Liver (tissue), 9 donors: ENCODE measurements around the gene PRMT5. TPM values are rescaled to one million over a fixed set of nuclear protein-coding genes. Genes with fewer than 3 reads are reported as not detected.

Experiments
- DNase-seq: peaks from one replicate; pipeline ENCODE4 v3.0.0-alpha.2; 2017; ENCODE audit warnings: low spot score
- H3K27ac ChIP-seq, 2 donors: one replicate each; pipeline ENCODE4 v1.7.0; 2013; ENCODE audit warnings: inconsistent platforms in 2 of 2, low read length in 2 of 2, control low read depth in 1 of 2, low read depth in 1 of 2, mild to moderate bottlenecking in 1 of 2
- H3K27me3 ChIP-seq, 4 donors: one replicate each; pipeline versions ENCODE4 v1.6.1 to v1.7.0; 2013; ENCODE audit warnings: low read length in 3 of 4, inconsistent platforms in 1 of 4, mild to moderate bottlenecking in 1 of 4, moderate library complexity in 1 of 4; ENCODE audit not compliant: control insufficient read depth in 4 of 4, insufficient read depth in 4 of 4
- H3K36me3 ChIP-seq, 4 donors: one replicate each; pipeline versions ENCODE4 v1.6.1 to v1.7.0; 2013; ENCODE audit warnings: low read length in 3 of 4, mild to moderate bottlenecking in 3 of 4, low read depth in 1 of 4, moderate library complexity in 1 of 4; ENCODE audit not compliant: control insufficient read depth in 4 of 4, insufficient read depth in 3 of 4
- H3K4me1 ChIP-seq, 4 donors: one replicate each; pipeline versions ENCODE4 v1.6.1 to v1.7.0; 2013; ENCODE audit warnings: low read length in 3 of 4, mild to moderate bottlenecking in 3 of 4, moderate library complexity in 1 of 4; ENCODE audit not compliant: control insufficient read depth in 4 of 4, insufficient read depth in 4 of 4
- H3K4me3 ChIP-seq, 3 donors: one replicate each; pipeline versions ENCODE4 v1.6.1 to v1.7.0; 2013; ENCODE audit warnings: low read length in 3 of 3, control low read depth in 1 of 3, low read depth in 1 of 3, mild to moderate bottlenecking in 1 of 3
- H3K9ac ChIP-seq, 2 donors: one replicate each; pipeline ENCODE4 v1.7.0; 2013; ENCODE audit warnings: low read length in 2 of 2, mild to moderate bottlenecking in 2 of 2, moderate library complexity in 2 of 2, control low read depth in 1 of 2, low read depth in 1 of 2
- H3K9me3 ChIP-seq, 4 donors: one replicate each; pipeline versions ENCODE4 v1.6.1 to v1.7.0; 2013; ENCODE audit warnings: low read length in 3 of 4; ENCODE audit not compliant: control insufficient read depth in 4 of 4
- ATF3 ChIP-seq: IDR thresholded peaks from 2 replicates; pipeline ENCODE4 v1.6.1; 2016; ENCODE audit warnings: antibody characterized with exemption
- EGR1 ChIP-seq, 2 donors: IDR thresholded peaks; 2 replicates each; pipeline ENCODE4 v1.6.1; 2016 to 2018; ENCODE audit warnings: antibody characterized with exemption in 2 of 2, low read depth in 2 of 2
- FOXA1 ChIP-seq: IDR thresholded peaks from 2 replicates; pipeline ENCODE4 v1.6.1; 2016; ENCODE audit warnings: antibody characterized with exemption
- FOXA2 ChIP-seq: IDR thresholded peaks from 2 replicates; pipeline ENCODE4 v1.6.1; 2016; ENCODE audit warnings: antibody characterized with exemption
- GABPA ChIP-seq, 2 donors: IDR thresholded peaks in 1 of 2; conservative IDR thresholded peaks in 1 of 2; 2 replicates each; pipeline ENCODE4 v1.6.1; 2016; ENCODE audit warnings: antibody characterized with exemption in 2 of 2, mild to moderate bottlenecking in 1 of 2, moderate library complexity in 1 of 2
- HNF4A ChIP-seq, 2 donors: conservative IDR thresholded peaks; 2 replicates each; pipeline ENCODE4 v1.6.1; 2016; ENCODE audit warnings: antibody characterized with exemption in 2 of 2, mild to moderate bottlenecking in 2 of 2
- HNF4G ChIP-seq: IDR thresholded peaks from 2 replicates; pipeline ENCODE4 v1.6.1; 2016; ENCODE audit warnings: antibody characterized with exemption
- JUND ChIP-seq, 2 donors: IDR thresholded peaks; 2 replicates each; pipeline ENCODE4 v1.6.1; 2016; ENCODE audit warnings: antibody characterized with exemption in 2 of 2
- NR2F2 ChIP-seq: IDR thresholded peaks from 2 replicates; pipeline ENCODE4 v1.6.1; 2016; ENCODE audit warnings: antibody characterized with exemption
- RAD21 ChIP-seq, 2 donors: IDR thresholded peaks; 2 replicates each; pipeline ENCODE4 v1.6.1; 2016; ENCODE audit warnings: antibody characterized with exemption in 2 of 2, mild to moderate bottlenecking in 2 of 2
- REST ChIP-seq: IDR thresholded peaks from 2 replicates; pipeline ENCODE4 v1.6.1; 2016; ENCODE audit warnings: antibody characterized with exemption, mild to moderate bottlenecking
- RXRA ChIP-seq, 2 donors: IDR thresholded peaks; 2 replicates each; pipeline ENCODE4 v1.6.1; 2017 to 2018; ENCODE audit warnings: antibody characterized with exemption in 2 of 2, mild to moderate bottlenecking in 1 of 2
- SP1 ChIP-seq: IDR thresholded peaks from 2 replicates; pipeline ENCODE4 v1.6.1; 2018; ENCODE audit warnings: antibody characterized with exemption, mild to moderate bottlenecking
- TAF1 ChIP-seq: conservative IDR thresholded peaks from 2 replicates; pipeline ENCODE4 v1.6.1; 2016; ENCODE audit warnings: antibody characterized with exemption, mild to moderate bottlenecking
- YY1 ChIP-seq: IDR thresholded peaks from 2 replicates; pipeline ENCODE4 v1.6.1; 2016; ENCODE audit warnings: antibody characterized with exemption, mild to moderate bottlenecking
- WGBS: extraction: QIAGEN DNeasy Blood & Tissue Kit; methylation state at CpG from one replicate; pipeline ENCODE4 v1.1.7; 2013; 5-methylcytosine and 5-hydroxymethylcytosine counted together
- polyA plus RNA-seq, 2 donors: library from polyadenylated mRNA; stranded (reverse) in 1 of 2; unstranded in 1 of 2; fragments of 200-250 nt in 1 of 2; fragments of >200 nt in 1 of 2; fragmentation: Nextera tagmentation in 1 of 2; extraction: Ambion mirVana in 1 of 2; gene quantifications; one replicate each; pipeline versions ENCODE4 v1.2.1 to v1.2.3, GENCODE V29; 2013 to 2015
- total RNA-seq, 2 donors: library from RNA; depleted of rRNA; stranded (reverse); fragments of >200 nt; gene quantifications; one replicate each; pipeline ENCODE4 v1.2.3, GENCODE V29; 2014
- TF ChIP-seq, protein P1 (sequence below): IDR thresholded peaks from 2 replicates; pipeline ENCODE4 v1.6.1; 2016; ENCODE audit warnings: antibody characterized with exemption
- TF ChIP-seq, protein P2 (sequence below): IDR thresholded peaks from 2 replicates; pipeline ENCODE4 v1.6.1; 2016; ENCODE audit warnings: antibody characterized with exemption
- TF ChIP-seq, protein P3 (sequence below): fragments of 150-350 bp; IDR thresholded peaks from 2 replicates; pipeline ENCODE4 v1.5.1; 2017; ENCODE audit warnings: improper control_type of control experiment, low read depth, low read length; ENCODE audit not compliant: missing input control
- donor health status: healthy.
- donor health status: healthy.
- donor health status: healthy.
- donor health status: healthy.
- donor health status: healthy.

Gene PRMT5
- 10 to 100 TPM; 26.2 to 27.5 TPM for total RNA-seq
- 10 to 100 TPM; 14.1 to 28.2 TPM for polyA plus RNA-seq

DNA sequence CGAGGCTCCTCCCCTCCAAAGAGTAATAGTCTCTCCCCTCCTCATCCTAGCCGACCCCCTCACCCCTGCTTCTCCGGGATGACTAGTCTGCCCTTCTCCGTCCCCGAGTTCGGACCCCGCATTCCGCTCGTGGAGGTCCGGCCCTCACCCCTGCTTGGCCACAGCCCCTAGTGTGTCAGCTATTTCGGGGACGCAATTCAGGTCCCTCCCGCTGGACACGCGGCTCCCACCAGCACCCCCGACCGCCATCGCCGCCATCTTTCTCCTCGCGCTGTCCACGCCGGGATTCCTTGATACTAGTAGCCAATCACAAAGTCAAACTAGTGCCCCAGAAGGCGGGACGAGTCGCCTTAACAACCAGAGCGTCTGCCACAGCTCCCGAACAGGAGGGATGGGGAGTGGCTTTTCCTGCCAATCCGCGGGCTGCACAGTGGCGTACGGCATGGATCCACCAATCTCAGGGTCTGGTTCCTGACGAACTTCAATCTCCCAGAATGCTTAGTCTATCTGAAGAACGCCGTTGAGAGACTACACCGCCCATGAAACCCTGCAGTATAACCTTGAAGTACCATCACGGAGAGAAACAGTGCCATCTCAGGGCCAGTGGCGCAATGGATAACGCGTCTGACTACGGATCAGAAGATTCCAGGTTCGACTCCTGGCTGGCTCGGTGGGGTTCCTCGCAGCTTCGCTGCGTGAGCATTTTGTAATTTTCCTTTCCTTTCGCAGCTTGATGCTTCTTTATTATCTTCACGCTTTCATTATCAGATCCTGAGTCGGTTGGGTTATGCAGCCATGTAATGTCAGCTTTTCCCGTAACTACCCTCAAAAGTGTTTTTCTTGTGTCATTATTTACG is at the start of gene PRMT5:
TSS of gene PRMT5 (minus strand) at position 273 of the 857 bp plus-strand sequence. CDS start at position 258, 15 bp downstream.
- WGBS = under 1% methylated on average over 51 of the region's 51 CpGs
- Histone ChIP-seq H3K27me3 (no peaks in the 10 kb centered on the region), H3K36me3 (peaks cover 0 to 17% (median 12%) of the 10 kb centered on the region in 4 donors), H3K4me3 (peak within 1 kb of the TSS; percentile 66 to 98 (median 78)), H3K27ac (peak within 1 kb of the TSS; percentile 88 to 89), H3K9ac (peak within 1 kb of the TSS; percentile 87 to 88), H3K4me1 (peaks cover 0 to 22% (median 13%) of the 10 kb centered on the region in 4 donors), H3K9me3 (no peaks in the 10 kb centered on the region)
- TF ChIP-seq, protein P1, sequence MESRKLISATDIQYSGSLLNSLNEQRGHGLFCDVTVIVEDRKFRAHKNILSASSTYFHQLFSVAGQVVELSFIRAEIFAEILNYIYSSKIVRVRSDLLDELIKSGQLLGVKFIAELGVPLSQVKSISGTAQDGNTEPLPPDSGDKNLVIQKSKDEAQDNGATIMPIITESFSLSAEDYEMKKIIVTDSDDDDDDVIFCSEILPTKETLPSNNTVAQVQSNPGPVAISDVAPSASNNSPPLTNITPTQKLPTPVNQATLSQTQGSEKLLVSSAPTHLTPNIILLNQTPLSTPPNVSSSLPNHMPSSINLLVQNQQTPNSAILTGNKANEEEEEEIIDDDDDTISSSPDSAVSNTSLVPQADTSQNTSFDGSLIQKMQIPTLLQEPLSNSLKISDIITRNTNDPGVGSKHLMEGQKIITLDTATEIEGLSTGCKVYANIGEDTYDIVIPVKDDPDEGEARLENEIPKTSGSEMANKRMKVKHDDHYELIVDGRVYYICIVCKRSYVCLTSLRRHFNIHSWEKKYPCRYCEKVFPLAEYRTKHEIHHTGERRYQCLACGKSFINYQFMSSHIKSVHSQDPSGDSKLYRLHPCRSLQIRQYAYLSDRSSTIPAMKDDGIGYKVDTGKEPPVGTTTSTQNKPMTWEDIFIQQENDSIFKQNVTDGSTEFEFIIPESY = peak; percentile 68
- peak; percentile 10 for TF ChIP-seq NR2F2
- peak; percentile 100 for TF ChIP-seq ATF3
- peak; percentile 38 to 44 for TF ChIP-seq HNF4A (conservative IDR thresholded peaks at IDR 0.05)
- peak in 1 of 2 donors; percentile 61 for TF ChIP-seq GABPA (IDR thresholded peaks at IDR 0.05 in 1 of 2, conservative IDR thresholded peaks at IDR 0.05 in 1 of 2)
- TF ChIP-seq FOXA2 = no peak
- TF ChIP-seq YY1 = peak; percentile 99
- TF ChIP-seq HNF4G = no peak
- TF ChIP-seq JUND (IDR thresholded peaks at IDR 0.05) = peak; percentile 44 to 52
- TF ChIP-seq REST = peak; percentile 77
- peak; percentile 93 for TF ChIP-seq SP1
- TF ChIP-seq FOXA1 = peak; percentile 19
- TF ChIP-seq, protein P2, sequence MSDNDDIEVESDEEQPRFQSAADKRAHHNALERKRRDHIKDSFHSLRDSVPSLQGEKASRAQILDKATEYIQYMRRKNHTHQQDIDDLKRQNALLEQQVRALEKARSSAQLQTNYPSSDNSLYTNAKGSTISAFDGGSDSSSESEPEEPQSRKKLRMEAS = peak; percentile 77
- peak; percentile 45 to 48 for TF ChIP-seq RXRA (IDR thresholded peaks at IDR 0.05)
- TF ChIP-seq TAF1 = peak; percentile 59
- peak in 1 of 2 donors; percentile 6 for TF ChIP-seq RAD21 (IDR thresholded peaks at IDR 0.05)
- TF ChIP-seq, protein P3, sequence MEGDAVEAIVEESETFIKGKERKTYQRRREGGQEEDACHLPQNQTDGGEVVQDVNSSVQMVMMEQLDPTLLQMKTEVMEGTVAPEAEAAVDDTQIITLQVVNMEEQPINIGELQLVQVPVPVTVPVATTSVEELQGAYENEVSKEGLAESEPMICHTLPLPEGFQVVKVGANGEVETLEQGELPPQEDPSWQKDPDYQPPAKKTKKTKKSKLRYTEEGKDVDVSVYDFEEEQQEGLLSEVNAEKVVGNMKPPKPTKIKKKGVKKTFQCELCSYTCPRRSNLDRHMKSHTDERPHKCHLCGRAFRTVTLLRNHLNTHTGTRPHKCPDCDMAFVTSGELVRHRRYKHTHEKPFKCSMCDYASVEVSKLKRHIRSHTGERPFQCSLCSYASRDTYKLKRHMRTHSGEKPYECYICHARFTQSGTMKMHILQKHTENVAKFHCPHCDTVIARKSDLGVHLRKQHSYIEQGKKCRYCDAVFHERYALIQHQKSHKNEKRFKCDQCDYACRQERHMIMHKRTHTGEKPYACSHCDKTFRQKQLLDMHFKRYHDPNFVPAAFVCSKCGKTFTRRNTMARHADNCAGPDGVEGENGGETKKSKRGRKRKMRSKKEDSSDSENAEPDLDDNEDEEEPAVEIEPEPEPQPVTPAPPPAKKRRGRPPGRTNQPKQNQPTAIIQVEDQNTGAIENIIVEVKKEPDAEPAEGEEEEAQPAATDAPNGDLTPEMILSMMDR = no peak
- TF ChIP-seq EGR1 (IDR thresholded peaks at IDR 0.05; ENCODE audit: low read depth in 2 of 2) = no peak
- DNase-seq = peak; percentile 99
